Stromal cell of bone marrow (primary cell): ENCODE data around the gene NR1I2.
A peak's percentile ranks its signal among the peaks of the same experiment; 100 is the strongest.

Experiments used
- DNase-seq: peaks from one replicate; pipeline ENCODE4 v3.0.0-alpha.2; 2012; ENCODE audit warnings: low read depth

NR1I2 gene

DNA sequence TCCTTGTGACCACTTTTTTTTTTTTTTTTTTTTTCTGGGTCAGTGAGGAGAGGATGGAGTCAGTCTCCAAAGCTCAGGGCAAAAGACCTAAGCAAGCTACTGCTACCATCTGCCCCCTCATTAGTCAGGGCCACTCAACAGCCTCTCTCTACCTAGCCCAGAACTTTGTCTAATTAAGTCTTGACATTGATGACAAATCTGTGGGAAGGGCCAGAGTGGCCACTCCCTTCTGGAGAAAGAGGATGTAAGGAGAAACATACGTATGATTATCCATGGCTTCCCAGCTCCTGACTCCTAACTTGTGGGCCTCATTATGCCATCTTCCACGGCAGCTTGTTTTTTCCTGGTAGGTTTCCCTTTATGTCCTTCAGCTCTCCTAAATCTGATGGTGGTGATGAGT lies 37.9 kb downstream of the NR1I2 start:
- no peak for DNase-seq

GRCh38 chr3:119825820-119826219 lies 43.9 kb downstream of the NR1I2 start:
- no peak for DNase-seq

GRCh38 chr3:119826711-119827608 lies 45.1 kb downstream of the NR1I2 start:
- peak; percentile 23 for DNase-seq

- no peak for DNase-seq
These were observed 47.5 kb downstream of the NR1I2 start for GRCh38 chr3:119829420-119829819.

DNA sequence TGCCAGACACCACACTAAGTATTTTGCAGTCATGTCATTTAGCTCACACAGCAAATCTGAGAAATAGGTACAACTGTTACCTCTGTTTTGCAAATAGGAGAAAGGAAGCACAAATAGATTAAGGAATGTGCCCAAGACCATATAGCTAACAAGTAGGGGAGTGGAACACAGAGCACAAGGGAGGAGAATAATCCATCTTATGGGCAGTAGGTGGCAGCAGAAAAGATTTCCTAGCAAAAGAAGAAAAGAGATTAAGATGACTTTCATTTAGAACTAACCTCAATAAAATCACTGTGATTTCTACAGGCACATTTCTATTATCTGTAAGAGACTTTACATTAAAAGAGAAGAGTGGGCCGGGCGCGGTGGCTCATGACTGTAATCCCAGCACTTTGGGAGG lies 49.1 kb downstream of the NR1I2 start:
- DNase-seq: no peak

DNA sequence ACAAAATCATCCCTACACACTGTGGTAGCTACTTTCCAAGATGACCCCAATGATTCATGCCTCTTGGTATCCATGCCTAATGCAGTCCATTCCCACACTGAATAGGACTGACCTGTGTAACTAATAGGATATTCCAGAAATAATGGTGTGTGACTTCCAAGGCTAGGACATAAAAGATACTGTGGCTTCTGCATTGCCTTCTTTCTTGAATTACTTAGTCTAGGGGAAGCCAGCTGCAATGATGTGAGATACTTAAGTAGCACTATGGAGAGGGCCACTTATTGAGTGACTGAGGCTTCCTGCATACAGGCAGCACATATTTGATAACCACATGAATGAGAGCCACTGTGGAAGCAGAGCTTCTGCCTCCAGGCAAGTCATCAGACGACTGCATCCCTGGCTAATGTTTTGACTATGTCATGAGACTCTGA lies 50.1 kb downstream of the NR1I2 start:
- DNase-seq: peak; percentile 9

DNA sequence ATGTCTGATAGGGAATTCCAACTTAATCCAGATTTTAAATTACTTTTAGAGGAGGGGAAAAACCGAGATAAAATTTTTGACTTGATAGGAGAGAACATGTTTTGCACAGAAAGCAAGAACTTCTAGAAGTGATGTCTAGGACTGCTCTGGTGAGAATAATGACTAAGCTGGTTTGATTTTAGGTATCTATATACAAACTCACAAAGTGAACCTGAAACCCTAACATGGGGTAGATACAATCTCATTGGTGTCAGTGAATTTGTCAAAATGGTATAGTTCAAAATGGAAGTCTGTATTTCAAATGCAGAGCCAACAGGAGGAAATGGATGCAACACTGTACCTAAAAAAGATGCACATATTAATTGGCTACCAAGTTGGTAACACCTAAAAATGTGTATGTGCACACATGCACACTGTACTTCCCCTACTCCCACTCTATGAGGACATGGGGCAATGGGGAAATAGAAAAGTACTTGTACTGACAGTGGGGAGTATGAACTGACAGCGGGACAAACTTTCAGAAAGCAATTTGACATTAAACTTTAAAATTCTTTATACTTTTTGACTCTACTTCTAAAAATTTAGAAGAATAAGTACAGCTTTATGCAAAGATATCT lies 53.0 kb downstream of the NR1I2 start:
- no peak for DNase-seq

GRCh38 chr3:119835556-119835955 lies 53.7 kb downstream of the NR1I2 start:
- no peak for DNase-seq

- DNase-seq: no peak
These were observed 60.0 kb downstream of the NR1I2 start for GRCh38 chr3:119841808-119842471.

DNA sequence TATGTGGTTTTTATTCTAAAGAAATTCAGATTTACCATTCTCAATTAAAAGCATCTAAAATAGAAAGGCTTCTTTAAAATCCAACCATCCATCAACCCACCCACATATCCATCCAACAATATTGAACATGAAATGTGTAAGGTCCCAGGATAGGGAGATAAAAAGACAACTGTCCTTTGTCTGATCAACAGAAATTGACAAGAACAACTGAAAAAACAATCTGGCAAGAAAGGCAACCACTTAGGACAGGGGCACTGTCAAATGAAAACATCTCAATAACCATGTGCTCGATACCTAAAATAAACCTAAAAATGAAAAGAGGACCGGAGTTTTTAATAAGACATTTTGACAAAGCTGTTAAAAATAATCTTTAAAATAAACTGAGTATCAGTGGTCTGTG lies 67.2 kb downstream of the NR1I2 start:
- DNase-seq: no peak

DNA sequence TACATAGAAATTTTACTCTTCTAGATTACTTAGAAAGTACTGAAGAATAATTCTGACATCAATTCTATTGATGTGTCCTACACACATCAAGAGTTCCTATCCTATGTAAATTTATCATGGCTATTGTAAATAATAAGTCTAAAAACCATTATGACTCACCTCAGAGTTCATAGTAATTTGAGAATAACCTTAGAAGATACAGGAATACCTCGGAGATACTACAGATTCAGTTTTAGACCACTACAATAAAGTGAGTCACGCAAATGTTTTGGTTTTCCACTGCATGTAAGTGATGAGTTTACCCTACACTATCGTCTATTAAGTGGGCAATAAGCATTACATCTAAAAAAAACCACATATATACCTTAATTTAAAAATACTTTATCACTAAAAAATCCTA lies 74.8 kb downstream of the NR1I2 start:
- DNase-seq: no peak

- no peak for DNase-seq
These were observed 77.1 kb downstream of the NR1I2 start for GRCh38 chr3:119858957-119859356.

GRCh38 chr3:119859728-119860127 lies 77.8 kb downstream of the NR1I2 start:
- no peak for DNase-seq

DNA sequence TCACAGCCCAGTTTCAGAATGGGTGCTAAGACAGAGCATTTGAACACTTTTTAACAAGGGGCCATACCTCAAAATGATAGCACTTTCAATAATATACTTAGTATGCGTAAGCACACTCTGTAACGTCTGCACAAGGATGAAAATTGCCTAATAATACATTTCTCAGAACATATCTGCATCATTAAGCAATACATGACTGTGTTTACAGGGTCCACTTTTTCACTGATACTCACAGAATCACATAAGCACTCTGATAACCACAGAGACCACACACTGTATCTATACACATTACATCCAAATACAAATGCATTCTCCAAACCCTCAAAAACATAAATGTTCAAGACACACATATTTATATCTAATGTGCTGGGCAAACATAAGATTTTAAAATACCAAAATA lies 79.8 kb downstream of the NR1I2 start:
- DNase-seq: no peak

- DNase-seq: no peak
These were observed 80.7 kb downstream of the NR1I2 start for GRCh38 chr3:119862616-119863015.

- no peak for DNase-seq
These were observed 82.6 kb downstream of the NR1I2 start for GRCh38 chr3:119864476-119864875.
